PC-3 (cell line): ENCODE data around the gene MAPK7.

ENCODE experiments used
- EZH2 ChIP-seq: fragments of 300-600 bp; sonication (generic); IDR thresholded peaks from one replicate; pipeline ENCODE4 v1.6.1; 2017; ENCODE audit warnings: antibody characterized with exemption, mild to moderate bottlenecking, low read length; ENCODE audit not compliant: unreplicated experiment
- TF ChIP-seq, protein P1 (sequence below): fragments of 300-600 bp; sonication (generic); conservative IDR thresholded peaks from 2 replicates; pipeline ENCODE4 v1.5.1; 2017; ENCODE audit warnings: antibody characterized with exemption, low read depth, mild to moderate bottlenecking, low read length

DNA sequence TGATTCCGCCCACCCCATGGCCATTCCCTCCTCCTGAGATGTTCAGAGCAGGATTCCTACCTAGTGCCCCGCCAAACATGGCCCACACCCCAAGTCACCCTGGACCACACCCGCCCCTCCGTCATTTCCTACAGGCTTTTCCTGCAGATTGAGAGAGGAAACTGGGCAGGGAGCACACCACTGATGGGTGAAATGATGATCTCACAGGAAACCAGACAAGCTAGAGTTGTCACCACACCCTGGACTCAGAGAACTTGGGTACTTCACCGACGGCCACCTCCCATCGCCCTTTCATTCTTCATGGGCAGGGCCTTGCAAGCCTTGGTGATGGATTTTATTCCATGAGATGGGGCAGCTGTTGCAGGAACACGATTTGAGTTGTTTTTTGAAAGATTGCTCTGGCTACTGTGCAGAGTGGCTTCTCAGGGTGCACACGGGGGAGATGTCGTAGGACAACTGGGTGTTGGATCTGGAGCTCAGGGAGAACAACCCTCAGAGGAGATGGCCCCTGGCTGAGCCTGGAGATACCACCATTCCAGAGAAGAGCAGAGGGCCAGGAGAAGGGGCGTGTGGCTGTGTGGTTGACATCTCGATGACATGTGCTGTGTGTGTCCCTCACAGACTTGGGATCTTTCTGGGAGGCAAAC, 8.3 kb upstream of the MAPK7 start:
- TF ChIP-seq, protein P1, sequence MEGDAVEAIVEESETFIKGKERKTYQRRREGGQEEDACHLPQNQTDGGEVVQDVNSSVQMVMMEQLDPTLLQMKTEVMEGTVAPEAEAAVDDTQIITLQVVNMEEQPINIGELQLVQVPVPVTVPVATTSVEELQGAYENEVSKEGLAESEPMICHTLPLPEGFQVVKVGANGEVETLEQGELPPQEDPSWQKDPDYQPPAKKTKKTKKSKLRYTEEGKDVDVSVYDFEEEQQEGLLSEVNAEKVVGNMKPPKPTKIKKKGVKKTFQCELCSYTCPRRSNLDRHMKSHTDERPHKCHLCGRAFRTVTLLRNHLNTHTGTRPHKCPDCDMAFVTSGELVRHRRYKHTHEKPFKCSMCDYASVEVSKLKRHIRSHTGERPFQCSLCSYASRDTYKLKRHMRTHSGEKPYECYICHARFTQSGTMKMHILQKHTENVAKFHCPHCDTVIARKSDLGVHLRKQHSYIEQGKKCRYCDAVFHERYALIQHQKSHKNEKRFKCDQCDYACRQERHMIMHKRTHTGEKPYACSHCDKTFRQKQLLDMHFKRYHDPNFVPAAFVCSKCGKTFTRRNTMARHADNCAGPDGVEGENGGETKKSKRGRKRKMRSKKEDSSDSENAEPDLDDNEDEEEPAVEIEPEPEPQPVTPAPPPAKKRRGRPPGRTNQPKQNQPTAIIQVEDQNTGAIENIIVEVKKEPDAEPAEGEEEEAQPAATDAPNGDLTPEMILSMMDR = no peak
- TF ChIP-seq EZH2 = no peak
